Stimulated activated CD8-positive, alpha-beta memory T cell treated with anti-CD3 and anti-CD28 coated beads, Interleukin-12 subunit alpha, Interleukin-12 subunit beta, amount 100 ng/mL, for 24 hours (primary cell): ENCODE measurements around the gene DHDH.

Experiments
- DNase-seq: peaks from one replicate; pipeline ENCODE4 v3.0.0-alpha.2; 2020; ENCODE audit errors: extremely low read depth

The DHDH gene

DNA sequence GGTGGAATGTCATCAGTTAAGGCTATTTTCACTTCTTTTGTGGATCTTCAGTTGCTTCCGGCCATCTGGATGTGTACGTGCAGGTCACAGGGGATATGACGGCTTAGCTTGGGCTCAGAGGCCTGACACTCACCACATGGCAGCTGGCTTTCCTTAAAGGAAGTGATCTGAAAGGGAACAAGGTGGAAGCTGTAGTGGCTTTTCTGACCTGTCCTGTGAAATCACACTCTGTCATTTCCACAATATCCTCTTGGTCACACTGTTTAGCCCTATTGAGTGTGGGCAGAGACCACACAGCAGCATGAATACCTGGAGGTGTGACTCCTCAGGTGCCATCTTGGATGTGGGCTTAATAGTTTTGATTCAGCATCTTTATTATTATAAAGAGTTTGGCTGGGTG lies 16.7 kb downstream of the DHDH start:
- no peak for DNase-seq

DNA sequence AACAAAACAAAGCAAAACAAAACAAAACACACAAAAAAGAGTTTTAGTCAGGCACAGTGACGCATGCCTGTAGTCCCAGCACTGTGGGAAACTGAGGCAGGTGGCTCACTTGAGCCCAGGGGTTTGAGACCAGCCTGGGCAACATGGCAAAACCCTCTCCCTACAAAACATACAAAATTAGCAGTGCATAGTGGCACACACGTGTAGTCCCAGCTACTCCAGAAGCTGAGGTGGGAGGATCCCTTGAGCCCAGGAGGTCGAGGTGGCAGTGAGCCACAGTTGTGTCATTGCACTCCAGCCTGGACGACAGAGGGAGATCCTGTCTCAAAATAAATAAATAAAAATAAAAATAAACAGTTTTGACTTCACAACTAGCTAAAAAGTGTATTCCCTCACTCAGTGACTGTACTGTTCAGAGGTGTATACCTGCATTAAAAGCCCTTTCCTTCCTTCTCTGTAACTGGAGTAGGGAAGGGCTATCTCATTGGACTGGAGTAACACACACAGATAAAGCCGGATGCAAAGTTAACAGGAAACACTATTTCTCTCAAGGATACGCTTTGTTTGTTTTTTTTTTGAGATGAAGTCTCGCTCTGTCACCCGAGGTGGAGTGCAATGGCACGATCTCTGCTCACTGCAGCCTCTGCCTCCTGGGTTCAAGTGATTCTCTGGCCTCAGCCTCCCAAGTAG lies 17.5 kb downstream of the DHDH start:
- DNase-seq = no peak

- DNase-seq = no peak
Observed at GRCh38 chr19:48953141-48953540, 19.6 kb downstream of the DHDH start.

DNA sequence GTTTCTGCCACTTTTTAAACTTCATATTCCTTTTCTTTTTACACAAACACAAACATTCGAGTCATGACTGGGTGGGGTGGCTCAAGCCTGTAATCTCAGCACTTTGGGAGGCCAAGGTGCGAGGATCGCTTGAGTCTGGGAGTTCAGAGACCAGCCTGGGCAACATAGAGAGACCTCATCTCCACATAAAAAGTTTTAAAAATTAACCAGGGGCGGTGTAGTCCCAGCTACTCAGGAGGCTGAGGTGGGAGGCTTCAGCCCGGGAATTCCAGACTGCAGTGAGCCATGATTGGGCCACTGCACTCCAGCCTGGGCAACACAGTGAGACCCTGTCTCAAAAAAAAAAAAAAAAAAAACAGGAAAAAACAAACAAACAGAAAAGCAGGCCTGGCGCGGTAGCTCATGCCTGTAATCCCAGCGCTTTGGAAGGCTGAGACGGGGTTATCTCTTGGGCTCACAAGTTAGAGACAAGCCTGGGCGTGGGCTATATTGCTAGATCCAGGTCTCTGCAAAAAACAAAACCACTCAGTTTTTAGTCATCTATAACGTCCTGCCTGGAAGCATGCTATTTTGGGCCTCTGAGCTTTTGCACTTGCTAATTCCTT lies 20.6 kb downstream of the DHDH start:
- no peak for DNase-seq

- peak; percentile 90 for DNase-seq
Observed at GRCh38 chr19:48954595-48955307, 21.3 kb downstream of the DHDH start, which contains the start of gene BAX. Gene BAX (plus strand): TSS chr19:48954875. CDS start chr19:48954929, 54 bp downstream.

- no peak for DNase-seq
Observed at GRCh38 chr19:48955308-48955958, 21.9 kb downstream of the DHDH start.

DNA sequence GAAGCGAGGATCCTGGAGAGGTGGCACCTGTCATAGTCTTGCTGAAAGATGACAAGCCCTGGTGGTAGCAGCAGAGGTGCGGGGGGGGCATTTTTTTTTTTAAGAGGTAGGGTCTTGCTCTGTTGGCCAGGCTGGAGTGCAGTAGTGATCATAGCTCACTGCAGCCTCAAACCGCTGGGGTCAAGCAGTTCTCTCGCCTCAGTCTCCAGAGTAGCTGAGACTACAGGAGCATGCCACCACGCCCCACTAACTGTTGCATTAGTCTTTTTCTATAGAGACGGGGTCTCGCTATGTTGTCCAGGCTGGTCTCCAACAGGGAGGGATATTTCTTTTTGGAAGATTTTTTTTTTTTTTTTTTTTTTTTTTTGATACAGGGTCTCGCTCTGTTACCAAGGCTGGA lies 24.5 kb downstream of the DHDH start:
- no peak for DNase-seq

DNA sequence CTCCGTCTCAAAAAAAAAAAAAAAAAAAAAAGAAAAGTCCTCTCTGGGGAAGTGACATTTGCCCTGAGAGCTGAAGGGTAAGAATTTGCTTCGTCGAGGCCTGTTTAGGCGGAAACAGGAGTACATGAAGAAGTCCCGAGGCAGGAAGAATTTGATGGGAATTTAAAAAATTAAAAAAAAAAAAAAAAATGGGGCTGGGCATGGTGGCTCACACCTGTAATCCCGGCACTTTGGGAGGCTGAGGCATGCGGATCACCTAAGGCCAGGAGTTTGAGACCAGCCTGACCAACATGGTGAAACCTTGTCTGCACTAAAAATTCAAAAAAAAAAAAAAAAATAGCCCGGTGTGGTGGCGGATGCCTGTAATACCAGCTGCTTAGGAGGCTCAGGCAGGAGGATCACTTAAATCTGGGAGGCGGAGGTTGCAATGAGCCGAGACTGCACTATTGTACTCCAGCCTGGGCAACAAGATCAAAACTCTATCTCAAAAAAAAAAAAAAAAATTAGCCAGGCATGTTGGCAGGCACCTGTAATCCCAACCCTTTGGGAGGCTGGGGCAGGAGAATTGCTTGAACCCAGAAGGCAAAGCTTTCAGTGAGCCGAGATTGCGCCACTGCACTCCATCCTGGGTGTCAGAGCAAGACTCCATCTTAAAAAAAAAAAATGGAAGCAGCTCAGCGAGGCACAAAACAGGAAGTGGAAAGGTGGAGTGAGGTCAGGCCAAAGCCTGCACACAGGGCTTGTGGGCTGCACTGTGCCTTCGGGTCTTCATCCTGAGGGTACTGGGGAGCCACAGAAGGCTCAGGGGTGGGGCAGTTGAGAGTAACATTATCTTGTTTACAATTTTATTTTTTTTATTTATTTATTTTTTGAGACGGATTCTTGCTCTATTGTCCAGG lies 26.1 kb downstream of the DHDH start:
- no peak for DNase-seq

GRCh38 chr19:48961051-48961649 lies 27.7 kb downstream of the DHDH start:
- no peak for DNase-seq

DNA sequence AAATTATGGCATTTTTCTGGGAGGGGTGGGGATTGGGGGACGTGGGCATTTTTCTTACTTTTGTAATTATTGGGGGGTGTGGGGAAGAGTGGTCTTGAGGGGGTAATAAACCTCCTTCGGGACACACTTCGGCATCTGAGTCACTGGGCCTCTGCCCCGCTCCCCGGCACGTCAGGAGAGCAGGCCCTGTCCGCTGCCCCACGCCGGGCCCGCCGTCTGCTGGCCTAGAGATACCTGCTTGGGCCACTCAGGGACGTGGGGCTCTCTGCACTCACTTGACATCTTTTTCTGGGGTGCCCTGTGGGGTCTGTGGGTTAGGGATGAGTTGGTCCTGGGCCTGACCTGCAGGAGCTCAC lies 28.2 kb downstream of the DHDH start:
- no peak for DNase-seq

- DNase-seq = no peak
Observed at GRCh38 chr19:48962029-48962848, 28.7 kb downstream of the DHDH start.

GRCh38 chr19:48962849-48963165 lies 29.3 kb downstream of the DHDH start:
- DNase-seq = no peak

DNA sequence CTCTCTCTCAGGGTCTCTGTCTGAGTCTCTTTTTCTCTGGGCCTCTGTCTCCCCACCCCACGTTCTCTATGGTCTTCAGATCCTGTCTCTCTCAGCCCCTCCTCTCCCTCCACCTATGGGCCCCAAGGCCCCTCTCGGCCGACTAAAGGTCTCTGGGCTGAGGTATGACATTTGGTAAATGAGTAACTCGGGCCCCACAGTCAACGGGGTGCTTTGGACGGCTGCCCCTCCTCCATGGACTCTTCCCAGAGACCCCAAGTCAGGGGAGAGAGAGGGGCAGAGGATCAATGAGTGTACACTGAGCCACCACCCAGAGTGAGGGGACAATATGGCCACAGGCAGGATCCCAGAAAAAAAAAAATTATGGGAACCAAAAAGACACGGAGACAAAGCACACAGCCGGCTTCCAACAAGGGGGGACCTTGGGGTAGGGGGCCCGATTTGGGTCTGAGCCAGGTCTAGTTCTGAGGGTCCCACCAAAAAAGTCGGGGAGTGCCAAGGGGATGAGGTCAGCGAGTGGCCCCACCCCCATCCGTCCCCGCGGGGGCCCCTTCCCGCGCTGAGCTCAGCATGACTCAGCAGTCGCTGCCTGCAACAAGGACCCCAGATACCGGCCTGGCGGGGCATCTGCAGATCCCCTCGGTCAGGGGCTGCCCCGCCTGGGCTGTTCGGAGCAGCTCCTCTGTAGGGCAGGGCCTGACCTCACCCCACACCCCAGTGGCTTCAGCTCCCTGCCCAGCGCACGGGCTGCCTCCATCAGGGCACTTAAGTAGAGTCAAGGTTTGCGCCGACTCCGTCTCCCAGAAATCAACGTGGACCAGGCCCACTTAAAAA lies 30.1 kb downstream of the DHDH start:
- peak; percentile 51 for DNase-seq

GRCh38 chr19:48964205-48965039 lies 30.9 kb downstream of the DHDH start:
- DNase-seq = no peak

GRCh38 chr19:48965040-48965805 lies 31.7 kb downstream of the DHDH start, which contains the start of gene FTL:
Gene FTL (plus strand): TSS chr19:48965309. CDS start chr19:48965508, 199 bp downstream.
- peak; percentile 80 for DNase-seq

GRCh38 chr19:48965806-48966540 lies 32.5 kb downstream of the DHDH start:
- DNase-seq = peak; percentile 72
